HepG2 (cell line): Measurements from ENCODE around the gene ALG14. TPM values are rescaled to one million over a fixed set of nuclear protein-coding genes. Genes with fewer than 3 reads are reported as not detected.

Experiments
- ATF7 ChIP-seq, 2 experiments: fragments of 450-650 bp in 1 of 2; sonication (generic) in 1 of 2; formaldehyde crosslinking in 1 of 2; IDR thresholded peaks; 2 replicates each; pipeline versions ENCODE4 v1.4.0 to v1.6.1; 2016 to 2020; ENCODE audit warnings: antibody characterized with exemption in 1 of 2, mild to moderate bottlenecking in 1 of 2, missing genetic modification reagents in 1 of 2
- CBFB ChIP-seq: sonication (generic); formaldehyde crosslinking; IDR thresholded peaks from 2 replicates; pipeline ENCODE4 v1.4.0; 2020; ENCODE audit warnings: missing genetic modification reagents
- ETV5 ChIP-seq: IDR thresholded peaks from 2 replicates; pipeline ENCODE4 v1.6.1; 2018; ENCODE audit warnings: missing biosample characterization, missing genetic modification reagents, inconsistent platforms, borderline replicate concordance
- HMGA1 ChIP-seq: sonication (generic); formaldehyde crosslinking; conservative IDR thresholded peaks from 2 replicates; pipeline ENCODE4 v1.4.0; 2020; ENCODE audit warnings: missing genetic modification reagents
- PHB2 ChIP-seq: fragments of 450-650 bp; IDR thresholded peaks from 2 replicates; pipeline ENCODE4 v1.6.1; 2018; ENCODE audit not compliant: partially characterized antibody
- PHF20 ChIP-seq: sonication (generic); formaldehyde crosslinking; IDR thresholded peaks from 2 replicates; pipeline ENCODE4 v1.5.0; 2020; ENCODE audit warnings: mild to moderate bottlenecking, missing genetic modification reagents
- POLR2G ChIP-seq: fragments of 200-400 bp; formaldehyde crosslinking; IDR thresholded peaks from 2 replicates; pipeline ENCODE4 v1.6.1; 2018; ENCODE audit warnings: mild to moderate bottlenecking, low read depth, low read length, moderate library complexity
- RARA ChIP-seq: IDR thresholded peaks from 2 replicates; pipeline ENCODE4 v1.6.1; 2016; ENCODE audit warnings: missing genetic modification reagents, missing compliant biosample characterization
- SIN3A ChIP-seq: IDR thresholded peaks from 2 replicates; pipeline ENCODE4 v1.6.1; 2011; ENCODE audit warnings: low read depth, mild to moderate bottlenecking, control low read depth, low read length, borderline replicate concordance
- SP1 ChIP-seq, 2 experiments: fragments of 450-650 bp in 1 of 2; sonication (generic) in 1 of 2; formaldehyde crosslinking in 1 of 2; IDR thresholded peaks; 2 replicates each; pipeline versions ENCODE4 v1.4.0 to v1.6.1; 2016 to 2020; ENCODE audit warnings: missing genetic modification reagents in 1 of 2
- TBX2 ChIP-seq: sonication (generic); formaldehyde crosslinking; IDR thresholded peaks from 2 replicates; pipeline ENCODE4 v1.5.0; 2020; ENCODE audit warnings: missing genetic modification reagents, mild to moderate bottlenecking, borderline replicate concordance
- TEAD2 ChIP-seq: sonication (generic); formaldehyde crosslinking; IDR thresholded peaks from 2 replicates; pipeline ENCODE4 v1.9.0; 2021; ENCODE audit warnings: missing genetic modification reagents
- YEATS4 ChIP-seq: sonication (generic); formaldehyde crosslinking; IDR thresholded peaks from 2 replicates; pipeline ENCODE4 v1.4.0; 2020; ENCODE audit warnings: missing genetic modification reagents, borderline replicate concordance
- ZNF468 ChIP-seq: sonication (generic); formaldehyde crosslinking; IDR thresholded peaks from 2 replicates; pipeline ENCODE4 v1.8.0; 2022; ENCODE audit warnings: mild to moderate bottlenecking, moderate library complexity, missing genetic modification reagents
- ZSCAN12 ChIP-seq: sonication (generic); formaldehyde crosslinking; IDR thresholded peaks from 2 replicates; pipeline ENCODE4 v1.9.0; 2021; ENCODE audit warnings: mild to moderate bottlenecking, missing genetic modification reagents
- polyA plus RNA-seq, 8 experiments: library from polyadenylated mRNA; depleted of rRNA in 3 of 8; stranded (reverse) in 7 of 8; unstranded in 1 of 8; fragments of >200 nt; fragmentation: Illumina TruSeq in 4 of 8; extraction: Trizol in 4 of 8; gene quantifications; 2 replicates each; pipeline versions ENCODE4 v1.2.1 to v1.2.3, GENCODE V29; 2011 to 2016; ENCODE audit warnings: low read depth in 4 of 8, missing spikeins in 1 of 8, mixed read lengths in 1 of 8; ENCODE audit not compliant: insufficient read depth in 1 of 8
- total RNA-seq, 5 experiments: library from RNA; depleted of rRNA; stranded (reverse); fragments of >200 nt; fragmentation: Illumina TruSeq; extraction: Trizol; gene quantifications; 2 replicates each; pipeline ENCODE4 v1.2.3, GENCODE V29; 2016; ENCODE audit warnings: low read depth in 1 of 5
- TF ChIP-seq, protein P1 (sequence below): IDR thresholded peaks from 2 replicates; pipeline ENCODE4 v1.6.1; 2016; ENCODE audit warnings: missing genetic modification reagents, missing compliant biosample characterization
- TF ChIP-seq, protein P2 (sequence below): sonication (generic); formaldehyde crosslinking; IDR thresholded peaks from 2 replicates; pipeline ENCODE4 v1.8.1; 2023; ENCODE audit warnings: mild to moderate bottlenecking, moderate library complexity, missing genetic modification reagents
- TF ChIP-seq, protein P3 (sequence below): sonication (generic); formaldehyde crosslinking; IDR thresholded peaks from 2 replicates; pipeline ENCODE4 v1.4.0; 2020; ENCODE audit warnings: mild to moderate bottlenecking, missing genetic modification reagents
- TF ChIP-seq, protein P4 (sequence below): sonication (generic); formaldehyde crosslinking; IDR thresholded peaks from 2 replicates; pipeline ENCODE4 v1.4.0; 2020; ENCODE audit warnings: missing genetic modification reagents

The ALG14 gene
- total and polyA plus RNA-seq, 2 of the 13 experiments (the other 11 are each of a cell fraction or from before 2014, with no cell fraction given): 4.5 to 12.7 TPM

DNA sequence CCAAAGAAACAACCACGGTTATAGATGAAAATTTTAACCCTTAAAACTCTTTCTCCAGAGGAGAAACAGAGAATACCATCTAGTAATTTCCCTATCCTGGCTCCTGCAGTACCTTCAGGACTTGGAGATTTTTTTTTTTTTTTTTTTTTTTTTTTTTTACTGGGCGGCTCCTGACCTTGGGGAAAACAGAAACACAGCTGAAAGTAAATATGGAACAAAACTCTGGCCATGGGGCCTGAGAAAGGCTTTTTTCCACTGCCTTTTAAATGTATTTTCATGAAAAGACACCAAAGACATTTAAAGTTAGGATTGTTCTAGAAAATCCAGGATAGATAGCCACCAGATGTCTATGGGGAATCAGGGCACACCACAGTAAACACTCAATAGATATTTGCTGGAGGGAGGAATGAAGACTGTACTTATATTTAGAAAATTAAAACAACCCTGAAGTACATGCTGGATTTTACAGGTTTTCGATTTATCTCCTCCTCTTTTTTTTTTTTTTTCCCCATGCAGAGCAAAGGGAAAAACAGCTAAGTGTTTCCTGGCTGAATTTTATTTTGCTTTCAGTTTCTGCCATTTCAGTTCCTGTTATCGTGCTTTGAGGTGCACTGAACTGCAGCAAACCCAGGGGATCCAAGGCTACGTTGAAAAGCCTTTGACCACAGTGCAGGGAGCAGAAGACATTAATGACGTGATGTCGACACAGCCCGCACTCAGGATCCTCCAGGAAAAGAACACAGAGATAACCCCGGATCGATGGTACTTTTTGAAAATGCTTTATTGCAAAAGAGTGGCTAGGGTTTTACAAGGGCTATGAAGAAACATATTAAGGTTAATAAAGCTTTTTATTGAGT lies 110.1 kb downstream of the ALG14 start (continued):
- TF ChIP-seq ATF7 (IDR thresholded peaks at IDR 0.05): peak; percentile 79
- TF ChIP-seq ATF7 (CRISPR knock-in tag; IDR thresholded peaks at IDR 0.05): peak; percentile 72; the same call in 1 of the 2 replicates
- TF ChIP-seq, protein P1, sequence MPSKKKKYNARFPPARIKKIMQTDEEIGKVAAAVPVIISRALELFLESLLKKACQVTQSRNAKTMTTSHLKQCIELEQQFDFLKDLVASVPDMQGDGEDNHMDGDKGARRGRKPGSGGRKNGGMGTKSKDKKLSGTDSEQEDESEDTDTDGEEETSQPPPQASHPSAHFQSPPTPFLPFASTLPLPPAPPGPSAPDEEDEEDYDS (CRISPR knock-in tag): peak; percentile 65; the same call in 1 of the 2 replicates
- TF ChIP-seq CBFB (CRISPR knock-in tag): no peak
- TF ChIP-seq PHF20 (CRISPR knock-in tag): no peak
- TF ChIP-seq YEATS4 (CRISPR knock-in tag): peak; percentile 69; the same call in 1 of the 2 replicates
- peak; percentile 77; the same call in 1 of the 2 replicates for TF ChIP-seq ETV5 (CRISPR knock-in tag)
- TF ChIP-seq, protein P2, sequence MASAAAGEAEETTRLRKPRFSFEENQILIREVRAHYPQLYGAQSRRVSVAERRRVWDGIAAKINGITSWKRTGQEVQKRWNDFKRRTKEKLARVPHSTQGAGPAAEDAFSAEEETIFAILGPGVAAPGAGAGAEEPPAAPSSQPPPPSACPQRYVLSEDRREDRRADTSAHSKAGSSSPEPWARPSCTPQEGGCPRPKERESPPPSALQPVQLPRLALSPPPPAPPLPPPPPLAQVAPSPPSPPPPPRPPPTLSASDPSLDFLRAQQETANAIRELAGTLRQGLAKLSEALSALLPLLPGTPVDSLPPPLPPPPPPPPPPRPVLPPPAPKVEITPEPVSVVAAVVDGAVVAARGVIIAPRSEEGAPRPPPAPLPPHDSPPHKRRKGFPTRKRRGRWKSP: no peak
- TF ChIP-seq SP1 (IDR thresholded peaks at IDR 0.05): no peak
- TF ChIP-seq SP1 (CRISPR knock-in tag; IDR thresholded peaks at IDR 0.05): no peak
- TF ChIP-seq ZNF468: no peak
- TF ChIP-seq ZSCAN12 (CRISPR knock-in tag): no peak
- TF ChIP-seq, protein P3, sequence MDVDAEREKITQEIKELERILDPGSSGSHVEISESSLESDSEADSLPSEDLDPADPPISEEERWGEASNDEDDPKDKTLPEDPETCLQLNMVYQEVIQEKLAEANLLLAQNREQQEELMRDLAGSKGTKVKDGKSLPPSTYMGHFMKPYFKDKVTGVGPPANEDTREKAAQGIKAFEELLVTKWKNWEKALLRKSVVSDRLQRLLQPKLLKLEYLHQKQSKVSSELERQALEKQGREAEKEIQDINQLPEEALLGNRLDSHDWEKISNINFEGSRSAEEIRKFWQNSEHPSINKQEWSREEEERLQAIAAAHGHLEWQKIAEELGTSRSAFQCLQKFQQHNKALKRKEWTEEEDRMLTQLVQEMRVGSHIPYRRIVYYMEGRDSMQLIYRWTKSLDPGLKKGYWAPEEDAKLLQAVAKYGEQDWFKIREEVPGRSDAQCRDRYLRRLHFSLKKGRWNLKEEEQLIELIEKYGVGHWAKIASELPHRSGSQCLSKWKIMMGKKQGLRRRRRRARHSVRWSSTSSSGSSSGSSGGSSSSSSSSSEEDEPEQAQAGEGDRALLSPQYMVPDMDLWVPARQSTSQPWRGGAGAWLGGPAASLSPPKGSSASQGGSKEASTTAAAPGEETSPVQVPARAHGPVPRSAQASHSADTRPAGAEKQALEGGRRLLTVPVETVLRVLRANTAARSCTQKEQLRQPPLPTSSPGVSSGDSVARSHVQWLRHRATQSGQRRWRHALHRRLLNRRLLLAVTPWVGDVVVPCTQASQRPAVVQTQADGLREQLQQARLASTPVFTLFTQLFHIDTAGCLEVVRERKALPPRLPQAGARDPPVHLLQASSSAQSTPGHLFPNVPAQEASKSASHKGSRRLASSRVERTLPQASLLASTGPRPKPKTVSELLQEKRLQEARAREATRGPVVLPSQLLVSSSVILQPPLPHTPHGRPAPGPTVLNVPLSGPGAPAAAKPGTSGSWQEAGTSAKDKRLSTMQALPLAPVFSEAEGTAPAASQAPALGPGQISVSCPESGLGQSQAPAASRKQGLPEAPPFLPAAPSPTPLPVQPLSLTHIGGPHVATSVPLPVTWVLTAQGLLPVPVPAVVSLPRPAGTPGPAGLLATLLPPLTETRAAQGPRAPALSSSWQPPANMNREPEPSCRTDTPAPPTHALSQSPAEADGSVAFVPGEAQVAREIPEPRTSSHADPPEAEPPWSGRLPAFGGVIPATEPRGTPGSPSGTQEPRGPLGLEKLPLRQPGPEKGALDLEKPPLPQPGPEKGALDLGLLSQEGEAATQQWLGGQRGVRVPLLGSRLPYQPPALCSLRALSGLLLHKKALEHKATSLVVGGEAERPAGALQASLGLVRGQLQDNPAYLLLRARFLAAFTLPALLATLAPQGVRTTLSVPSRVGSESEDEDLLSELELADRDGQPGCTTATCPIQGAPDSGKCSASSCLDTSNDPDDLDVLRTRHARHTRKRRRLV (CRISPR knock-in tag): no peak
- no peak for TF ChIP-seq SIN3A
- TF ChIP-seq, protein P4, sequence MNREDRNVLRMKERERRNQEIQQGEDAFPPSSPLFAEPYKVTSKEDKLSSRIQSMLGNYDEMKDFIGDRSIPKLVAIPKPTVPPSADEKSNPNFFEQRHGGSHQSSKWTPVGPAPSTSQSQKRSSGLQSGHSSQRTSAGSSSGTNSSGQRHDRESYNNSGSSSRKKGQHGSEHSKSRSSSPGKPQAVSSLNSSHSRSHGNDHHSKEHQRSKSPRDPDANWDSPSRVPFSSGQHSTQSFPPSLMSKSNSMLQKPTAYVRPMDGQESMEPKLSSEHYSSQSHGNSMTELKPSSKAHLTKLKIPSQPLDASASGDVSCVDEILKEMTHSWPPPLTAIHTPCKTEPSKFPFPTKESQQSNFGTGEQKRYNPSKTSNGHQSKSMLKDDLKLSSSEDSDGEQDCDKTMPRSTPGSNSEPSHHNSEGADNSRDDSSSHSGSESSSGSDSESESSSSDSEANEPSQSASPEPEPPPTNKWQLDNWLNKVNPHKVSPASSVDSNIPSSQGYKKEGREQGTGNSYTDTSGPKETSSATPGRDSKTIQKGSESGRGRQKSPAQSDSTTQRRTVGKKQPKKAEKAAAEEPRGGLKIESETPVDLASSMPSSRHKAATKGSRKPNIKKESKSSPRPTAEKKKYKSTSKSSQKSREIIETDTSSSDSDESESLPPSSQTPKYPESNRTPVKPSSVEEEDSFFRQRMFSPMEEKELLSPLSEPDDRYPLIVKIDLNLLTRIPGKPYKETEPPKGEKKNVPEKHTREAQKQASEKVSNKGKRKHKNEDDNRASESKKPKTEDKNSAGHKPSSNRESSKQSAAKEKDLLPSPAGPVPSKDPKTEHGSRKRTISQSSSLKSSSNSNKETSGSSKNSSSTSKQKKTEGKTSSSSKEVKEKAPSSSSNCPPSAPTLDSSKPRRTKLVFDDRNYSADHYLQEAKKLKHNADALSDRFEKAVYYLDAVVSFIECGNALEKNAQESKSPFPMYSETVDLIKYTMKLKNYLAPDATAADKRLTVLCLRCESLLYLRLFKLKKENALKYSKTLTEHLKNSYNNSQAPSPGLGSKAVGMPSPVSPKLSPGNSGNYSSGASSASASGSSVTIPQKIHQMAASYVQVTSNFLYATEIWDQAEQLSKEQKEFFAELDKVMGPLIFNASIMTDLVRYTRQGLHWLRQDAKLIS: no peak
- TF ChIP-seq HMGA1: no peak
- no peak; the same call in 1 of the 2 replicates for TF ChIP-seq POLR2G
- TF ChIP-seq TBX2 (CRISPR knock-in tag): peak; percentile 80
- peak; percentile 82 for TF ChIP-seq RARA (CRISPR knock-in tag)
- no peak for TF ChIP-seq TEAD2
- no peak for TF ChIP-seq PHB2
